Upper lobe of right lung (tissue), 1 donor: ENCODE data around the gene NRBP1. TPM values are rescaled to one million over a fixed set of nuclear protein-coding genes. Genes with fewer than 3 reads are reported as not detected.

Source experiments
- ATAC-seq: fragments of 200-7000 bp; cut with Tn5 transposase; one replicate; pipeline ENCODE4 v1.9.1; 2020; ENCODE audit warnings: mild to moderate bottlenecking, moderate library complexity
- DNase-seq: peaks from one replicate; pipeline ENCODE4 v3.0.0-alpha.2; 2020
- H3K27ac ChIP-seq: fragments of 200-600 bp; one replicate; pipeline ENCODE4 v1.8.0; 2022
- H3K27me3 ChIP-seq: fragments of 200-600 bp; one replicate; pipeline ENCODE4 v1.8.0; 2022; ENCODE audit warnings: mild to moderate bottlenecking
- H3K36me3 ChIP-seq: fragments of 200-600 bp; one replicate; pipeline ENCODE4 v1.8.0; 2022
- H3K4me1 ChIP-seq: fragments of 200-600 bp; one replicate; pipeline ENCODE4 v1.8.0; 2022
- H3K4me3 ChIP-seq: fragments of 200-600 bp; one replicate; pipeline ENCODE4 v1.8.0; 2022; ENCODE audit warnings: mild to moderate bottlenecking
- H3K9me3 ChIP-seq: fragments of 200-600 bp; one replicate; pipeline ENCODE4 v1.8.0; 2022
- intact Hi-C: fragments of 100-400 bp; cut with DNase I; formaldehyde crosslinking; loops from one replicate; pipeline ENCODE4 v1.11.0; 2022
- total RNA-seq: library from RNA; stranded (reverse); fragmentation: NEBNext Ultra II Directional; extraction: Animal tissue kit (Norgen Biotek cat#: 25700); gene quantifications from one replicate; pipeline ENCODE4 v1.2.1, GENCODE V29; 2021
- TF ChIP-seq, protein P1 (sequence below): fragments of 200-600 bp; IDR thresholded peaks from one replicate; pipeline ENCODE4 v1.8.0; 2022; ENCODE audit warnings: antibody characterized with exemption
- donor health status: DM: no; HTN: yes; CAD: no; lungs with severe emphysema.

The NRBP1 gene
- total RNA-seq, 1 donor from 2014 or later, result 75.8 TPM

DNA sequence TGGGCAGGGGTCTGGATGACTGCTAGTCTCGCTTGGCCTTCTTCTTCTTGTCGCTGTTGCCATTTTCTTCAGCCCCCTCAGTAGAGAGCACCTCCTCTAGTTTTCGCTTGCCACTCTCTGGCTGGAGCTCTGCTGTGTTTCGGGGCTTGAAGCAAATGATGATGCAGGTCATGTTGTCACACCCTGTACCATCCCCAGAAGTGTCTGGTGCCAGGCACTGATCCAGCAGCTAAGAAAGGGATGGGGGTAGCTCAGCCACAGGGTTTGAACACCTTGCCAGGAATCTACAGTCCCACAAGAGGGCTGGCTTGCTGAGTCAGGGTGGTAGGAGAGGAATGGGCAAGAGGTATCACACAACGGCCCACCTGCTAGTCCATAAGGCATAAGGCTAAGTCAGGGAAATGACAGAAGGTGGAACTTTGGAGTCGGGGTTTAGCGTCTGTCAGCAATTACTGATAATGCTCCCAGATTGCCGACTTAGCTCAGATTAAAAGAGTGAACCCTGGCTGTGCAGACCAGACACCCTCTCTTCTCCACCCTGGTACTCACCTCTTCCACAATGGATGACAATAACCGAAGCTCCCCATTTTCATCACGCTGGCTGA is 46.8 kb upstream of the NRBP1 start:
- ATAC-seq, result no peak
- TF ChIP-seq, protein P1, sequence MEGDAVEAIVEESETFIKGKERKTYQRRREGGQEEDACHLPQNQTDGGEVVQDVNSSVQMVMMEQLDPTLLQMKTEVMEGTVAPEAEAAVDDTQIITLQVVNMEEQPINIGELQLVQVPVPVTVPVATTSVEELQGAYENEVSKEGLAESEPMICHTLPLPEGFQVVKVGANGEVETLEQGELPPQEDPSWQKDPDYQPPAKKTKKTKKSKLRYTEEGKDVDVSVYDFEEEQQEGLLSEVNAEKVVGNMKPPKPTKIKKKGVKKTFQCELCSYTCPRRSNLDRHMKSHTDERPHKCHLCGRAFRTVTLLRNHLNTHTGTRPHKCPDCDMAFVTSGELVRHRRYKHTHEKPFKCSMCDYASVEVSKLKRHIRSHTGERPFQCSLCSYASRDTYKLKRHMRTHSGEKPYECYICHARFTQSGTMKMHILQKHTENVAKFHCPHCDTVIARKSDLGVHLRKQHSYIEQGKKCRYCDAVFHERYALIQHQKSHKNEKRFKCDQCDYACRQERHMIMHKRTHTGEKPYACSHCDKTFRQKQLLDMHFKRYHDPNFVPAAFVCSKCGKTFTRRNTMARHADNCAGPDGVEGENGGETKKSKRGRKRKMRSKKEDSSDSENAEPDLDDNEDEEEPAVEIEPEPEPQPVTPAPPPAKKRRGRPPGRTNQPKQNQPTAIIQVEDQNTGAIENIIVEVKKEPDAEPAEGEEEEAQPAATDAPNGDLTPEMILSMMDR, result no peak
- H3K27me3 ChIP-seq, result no peaks in the 10 kb centered on the region
- intact Hi-C loops, result no loop called here
- no peaks in the 10 kb centered on the region for H3K9me3 ChIP-seq
- peaks cover 58% of the 10 kb centered on the region for H3K36me3 ChIP-seq
- H3K27ac ChIP-seq, result peak overlapping the region; percentile 91
- no peak overlapping the region for H3K4me3 ChIP-seq
- peaks cover 15% of the 10 kb centered on the region for H3K4me1 ChIP-seq
- DNase-seq, result no peak

- Histone ChIP-seq H3K4me1 (no peaks in the 10 kb centered on the region), H3K36me3 (peaks cover 13% of the 10 kb centered on the region), H3K27me3 (no peaks in the 10 kb centered on the region), H3K27ac (no peak overlapping the region), H3K9me3 (no peaks in the 10 kb centered on the region), H3K4me3 (no peak overlapping the region)
- intact Hi-C loops, result no loop called here
- DNase-seq (no peak), ATAC-seq (no peak)
- TF ChIP-seq, protein P1, result no peak
Measured at GRCh38 chr2:27390822-27391679, 37.4 kb upstream of the NRBP1 start.

- TF ChIP-seq, protein P1, result no peak
- no peak for DNase-seq
- H3K4me3 ChIP-seq, result no peak overlapping the region
- H3K4me1 ChIP-seq, result no peaks in the 10 kb centered on the region
- intact Hi-C loops, result no loop called here
- ATAC-seq, result no peak
- no peak overlapping the region for H3K27ac ChIP-seq
- H3K9me3 ChIP-seq, result no peaks in the 10 kb centered on the region
- peaks cover 4% of the 10 kb centered on the region for H3K36me3 ChIP-seq
- no peaks in the 10 kb centered on the region for H3K27me3 ChIP-seq
Measured at GRCh38 chr2:27393225-27393624, 35.2 kb upstream of the NRBP1 start.

GRCh38 chr2:27398962-27399361 is 29.5 kb upstream of the NRBP1 start:
- intact Hi-C loops, result no loop called here

DNA sequence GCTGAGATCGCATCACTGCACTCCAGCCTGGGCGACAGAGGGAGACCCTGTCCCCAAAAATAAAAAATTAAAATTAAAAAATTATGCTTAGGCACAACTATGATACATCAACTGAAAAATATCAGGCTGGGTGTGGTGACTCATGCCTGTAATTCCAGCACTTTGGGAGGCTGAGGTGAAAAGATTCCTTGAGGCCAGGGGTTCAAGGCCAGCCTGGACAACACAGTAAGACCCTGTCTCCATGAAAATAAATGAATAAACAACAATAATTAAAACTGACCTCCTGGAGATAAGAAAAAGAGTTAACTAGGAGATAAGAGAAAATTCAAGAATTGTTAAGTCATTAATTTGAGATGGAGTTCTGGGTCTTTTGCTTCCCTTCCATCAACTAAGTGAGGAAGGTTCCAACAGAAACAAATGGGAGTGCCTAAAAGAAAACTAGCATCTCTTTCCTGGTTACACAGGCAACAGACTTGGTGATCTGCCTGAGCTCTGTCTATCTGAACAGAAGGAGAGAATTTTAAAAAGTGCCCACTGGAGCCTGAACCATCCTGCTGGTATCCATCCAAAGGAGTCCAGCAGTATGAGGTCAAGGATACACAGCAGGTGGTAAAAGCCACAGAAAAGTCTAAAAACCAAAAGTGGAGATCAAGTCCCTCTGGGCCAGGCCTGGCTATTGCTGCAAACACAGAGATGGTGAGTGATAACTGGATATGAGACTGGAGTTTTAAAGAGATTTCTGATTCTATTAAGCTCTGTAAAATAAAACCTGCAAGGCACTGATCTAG is 27.9 kb upstream of the NRBP1 start:
- no peak for DNase-seq
- Histone ChIP-seq H3K27me3 (no peaks in the 10 kb centered on the region), H3K36me3 (no peaks in the 10 kb centered on the region), H3K27ac (no peak overlapping the region), H3K4me3 (no peak overlapping the region), H3K4me1 (no peaks in the 10 kb centered on the region), H3K9me3 (no peaks in the 10 kb centered on the region)
- ATAC-seq, result no peak
- intact Hi-C loops, result no loop called here
- TF ChIP-seq, protein P1, result no peak

More at GRCh38 chr2:27398962-27399361, 29.5 kb upstream of the NRBP1 start:
- DNase-seq (no peak), ATAC-seq (no peak)
- H3K4me1 ChIP-seq, result no peaks in the 10 kb centered on the region
- TF ChIP-seq, protein P1, result no peak
- H3K4me3 ChIP-seq, result no peak overlapping the region
- H3K27ac ChIP-seq, result no peak overlapping the region
- H3K36me3 ChIP-seq, result no peaks in the 10 kb centered on the region
- no peaks in the 10 kb centered on the region for H3K27me3 ChIP-seq
- H3K9me3 ChIP-seq, result no peaks in the 10 kb centered on the region
